Inflammatory macrophage treated with lipopolysaccharide for 4 hours (primary cell): ENCODE data around the gene FAM184B.

Experiments
- DNase-seq: peaks from one replicate; pipeline ENCODE4 v3.0.0-alpha.2; 2020

The FAM184B gene

DNA sequence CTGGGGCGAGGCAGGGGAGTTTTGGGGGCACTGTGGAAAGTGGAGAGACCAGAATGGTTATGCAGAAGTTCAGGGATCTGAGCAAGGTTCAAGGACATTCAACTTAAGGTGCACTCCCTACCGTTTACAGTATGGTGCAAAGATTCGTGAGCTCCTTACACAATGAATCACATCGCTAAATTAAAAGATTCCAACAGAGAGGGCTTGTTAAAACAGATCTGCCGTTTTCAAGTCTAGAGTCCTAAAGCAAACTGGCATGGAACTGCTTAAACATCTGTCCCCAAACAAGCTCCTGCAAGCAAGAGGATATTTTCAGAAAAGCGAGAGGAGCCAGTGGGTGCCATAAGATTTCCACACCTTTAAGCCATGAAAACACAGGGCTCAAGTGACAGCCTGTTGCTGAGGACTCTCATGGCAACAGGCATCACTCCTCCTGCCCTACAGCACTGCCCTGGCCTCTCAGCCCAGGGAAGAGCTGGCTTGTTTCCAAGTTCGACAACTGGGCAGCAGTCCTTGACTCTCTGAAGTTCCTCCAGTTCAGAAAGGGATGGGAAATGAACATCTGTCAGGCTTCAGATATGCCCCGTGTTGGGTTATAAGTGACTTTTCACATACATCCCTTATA lies 10.0 kb downstream of the FAM184B start:
- DNase-seq, result no peak

DNA sequence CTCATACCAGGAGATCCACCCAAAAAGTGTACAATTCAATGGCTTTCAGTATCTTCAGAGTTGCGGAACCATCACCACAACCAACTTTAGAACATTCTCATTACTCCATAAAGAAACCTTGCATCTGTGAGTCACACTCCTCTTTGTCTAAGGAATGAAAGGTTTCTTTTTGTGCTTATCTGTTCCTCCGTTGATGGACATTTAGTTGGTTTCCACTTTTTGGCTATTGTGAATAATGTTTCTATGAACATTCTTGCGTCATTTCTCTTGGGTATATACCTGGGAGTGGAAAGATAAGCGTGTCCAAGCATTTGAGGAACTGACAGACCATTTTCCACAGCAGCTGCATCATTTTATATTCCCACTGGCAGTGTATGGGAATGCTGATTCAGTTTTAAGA lies 10.6 kb downstream of the FAM184B start:
- no peak for DNase-seq

DNA sequence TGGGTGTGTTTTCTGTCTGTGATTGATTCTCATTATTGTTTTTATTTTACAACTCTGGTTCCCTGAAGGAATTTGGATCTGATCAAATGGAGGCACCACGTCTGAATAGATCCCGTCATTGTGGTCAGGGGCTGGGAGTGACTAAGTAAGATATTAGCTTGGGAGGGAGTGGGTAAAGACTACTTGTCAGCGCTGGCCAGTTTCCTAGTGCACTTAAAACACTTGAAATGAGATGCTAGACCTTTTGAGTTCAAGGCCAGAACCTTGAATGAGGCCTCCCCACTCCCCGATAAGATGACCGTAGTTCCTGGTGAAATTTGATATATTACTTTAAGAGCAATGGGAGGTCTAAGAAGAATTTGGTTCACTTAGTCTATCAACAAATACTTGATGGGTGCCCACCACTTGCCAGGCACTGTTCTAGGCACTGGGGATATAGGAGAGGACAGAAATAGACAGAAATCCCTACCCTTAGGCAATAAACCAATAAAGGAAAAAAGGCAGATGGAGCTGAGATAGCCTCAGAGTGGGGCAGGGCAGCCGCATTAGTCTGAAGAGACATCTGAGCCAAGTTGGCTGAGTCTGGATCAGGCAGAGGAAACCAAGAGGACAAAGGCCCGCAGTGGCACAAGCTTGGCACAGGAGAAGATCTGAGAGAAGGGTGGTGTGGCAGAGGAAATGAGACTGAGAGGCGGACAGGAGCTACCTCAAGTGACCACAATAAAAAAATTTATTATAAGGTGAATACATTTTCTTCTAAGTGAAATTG lies 11.8 kb downstream of the FAM184B start:
- no peak for DNase-seq

DNA sequence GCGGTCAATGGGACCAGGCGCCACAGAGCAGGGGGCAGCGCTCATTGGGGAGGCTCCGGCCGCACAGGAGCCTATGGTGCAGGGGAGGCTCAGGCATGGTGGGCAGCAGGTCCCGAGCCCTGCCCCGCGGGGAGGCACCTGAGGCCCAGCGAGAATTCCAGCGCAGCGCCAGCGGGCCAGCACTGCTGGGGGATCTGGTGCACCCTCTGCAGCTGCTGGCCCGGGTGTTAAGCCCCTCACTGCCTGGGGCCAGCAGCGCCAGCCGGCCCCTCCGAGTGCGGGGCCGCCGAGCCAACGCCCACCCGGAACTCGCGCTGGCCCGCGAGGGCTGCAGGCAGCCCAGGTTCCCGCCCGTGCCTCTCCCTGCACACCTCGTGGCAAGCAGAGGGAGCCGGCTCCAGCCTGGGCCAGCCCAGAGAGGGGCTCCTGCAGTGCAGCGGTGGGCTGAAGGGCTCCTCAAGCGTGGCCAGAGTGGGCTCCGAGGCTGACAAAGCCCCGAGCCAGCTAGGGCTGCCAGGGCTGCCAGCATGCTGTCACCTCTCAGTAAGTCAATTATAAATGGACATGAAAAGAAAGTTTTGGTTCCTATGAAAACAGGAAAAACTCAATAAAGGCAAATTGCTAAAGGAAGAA lies 14.5 kb downstream of the FAM184B start:
- DNase-seq, result no peak

DNA sequence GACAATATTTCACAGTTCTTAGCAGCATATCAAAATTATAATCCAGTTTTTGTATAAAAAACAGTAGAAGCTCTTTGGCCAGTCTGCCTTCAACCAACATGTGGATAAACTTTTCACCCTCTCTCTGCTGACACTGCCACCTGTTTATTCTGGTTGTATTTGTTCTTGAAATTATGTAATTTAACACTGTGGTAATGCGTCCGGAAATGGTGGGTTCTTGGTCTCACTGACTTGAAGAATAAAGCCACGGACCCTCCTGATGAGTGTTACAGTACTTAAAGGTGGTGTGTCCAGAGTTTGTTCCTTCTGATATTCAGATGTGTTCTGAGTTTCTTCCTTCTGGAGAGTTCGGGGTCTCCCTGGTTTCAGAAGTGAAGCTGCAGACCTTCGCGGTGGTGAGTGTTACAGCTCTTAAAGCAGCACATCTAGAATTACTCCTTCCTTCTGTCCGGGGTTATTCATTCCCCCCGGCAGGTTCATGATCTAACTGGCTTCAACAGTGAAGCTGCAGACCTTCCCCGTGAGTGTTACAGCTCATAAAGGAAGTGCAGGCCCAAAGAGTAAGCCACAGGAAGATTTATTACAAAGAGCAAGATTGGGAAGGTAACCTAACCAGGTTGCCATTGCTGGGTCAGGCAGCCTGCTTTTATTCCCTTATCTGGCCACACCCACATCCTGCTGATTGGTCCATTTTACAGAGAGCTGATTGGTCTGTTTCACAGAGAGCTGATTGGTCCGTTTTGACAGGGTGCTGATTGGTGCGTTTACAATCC lies 15.7 kb downstream of the FAM184B start:
- no peak for DNase-seq

DNA sequence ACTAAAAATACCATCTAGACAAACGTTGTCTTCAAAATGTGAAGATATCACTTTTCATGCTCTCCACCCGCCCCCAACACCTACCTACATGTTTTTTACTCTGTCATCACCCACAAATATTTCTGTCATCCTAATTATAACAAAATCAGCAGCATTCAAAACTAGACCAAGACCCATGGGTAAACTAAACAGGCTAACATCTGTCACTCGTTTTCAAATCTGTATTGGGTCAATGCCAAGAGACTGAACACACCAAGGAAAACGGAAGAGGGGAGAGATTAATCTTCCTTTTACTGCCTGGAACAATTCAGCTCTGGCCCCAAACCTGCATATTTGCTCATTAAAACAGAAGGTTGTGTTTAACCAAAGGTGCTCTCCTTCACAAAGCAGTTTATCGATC lies 17.5 kb downstream of the FAM184B start:
- DNase-seq, result no peak

DNA sequence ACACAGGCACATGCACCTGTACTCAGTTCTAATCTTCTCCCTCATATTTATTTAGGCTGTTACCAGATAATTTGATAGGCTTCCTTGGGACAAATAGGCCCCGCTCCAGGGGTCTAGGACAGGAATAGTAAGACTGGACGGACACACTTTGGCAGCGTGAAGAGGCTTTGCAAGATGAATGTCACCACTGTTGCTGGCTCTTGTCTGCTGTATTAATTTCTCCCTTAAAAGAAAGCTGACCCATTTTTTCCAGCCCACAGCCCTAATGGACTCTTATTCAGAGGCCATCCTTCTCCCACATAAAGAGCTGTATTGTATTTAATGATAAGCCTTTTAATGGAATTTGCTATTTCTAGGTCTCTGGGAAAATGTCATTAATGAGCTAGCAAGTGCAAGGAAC lies 18.0 kb downstream of the FAM184B start:
- no peak for DNase-seq

DNA sequence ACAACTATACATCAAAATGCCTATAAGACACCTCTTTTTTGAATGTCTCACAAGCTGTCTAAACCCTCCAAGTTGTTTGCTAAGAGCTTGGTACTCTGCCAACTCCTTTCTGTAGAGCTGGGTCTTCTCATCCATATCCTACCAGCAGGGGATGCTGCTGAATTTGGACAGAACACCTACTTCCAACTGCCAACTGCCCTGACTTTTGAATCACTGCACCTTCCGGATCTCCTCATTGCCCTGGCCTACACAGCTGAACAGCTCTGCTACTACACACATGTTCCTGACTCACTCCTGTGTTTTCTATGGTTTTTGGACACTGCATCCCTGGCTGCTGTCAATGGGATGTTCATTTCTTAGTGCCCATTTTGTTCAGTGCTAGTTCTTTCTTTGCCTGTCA lies 18.7 kb downstream of the FAM184B start:
- no peak for DNase-seq

DNA sequence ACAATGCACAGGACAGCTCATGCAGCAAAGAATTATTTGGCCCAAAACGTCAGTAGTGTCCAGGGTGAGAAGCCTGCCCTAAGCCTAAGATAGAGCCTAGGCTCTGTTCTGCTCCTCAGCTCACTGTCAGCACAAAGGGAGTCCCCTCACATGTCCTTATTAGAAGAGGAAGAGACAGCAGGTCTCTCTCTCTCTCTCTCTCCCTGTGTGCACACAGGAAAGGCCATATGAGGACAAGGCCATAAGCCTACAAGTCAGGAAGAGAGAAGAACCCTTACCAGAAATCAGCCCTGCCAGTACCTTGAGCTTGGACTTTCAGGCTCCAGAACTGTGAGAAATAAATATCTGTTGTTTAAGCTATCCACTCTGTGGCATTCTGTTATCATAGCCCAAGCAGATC lies 20.4 kb downstream of the FAM184B start:
- DNase-seq, result no peak

DNA sequence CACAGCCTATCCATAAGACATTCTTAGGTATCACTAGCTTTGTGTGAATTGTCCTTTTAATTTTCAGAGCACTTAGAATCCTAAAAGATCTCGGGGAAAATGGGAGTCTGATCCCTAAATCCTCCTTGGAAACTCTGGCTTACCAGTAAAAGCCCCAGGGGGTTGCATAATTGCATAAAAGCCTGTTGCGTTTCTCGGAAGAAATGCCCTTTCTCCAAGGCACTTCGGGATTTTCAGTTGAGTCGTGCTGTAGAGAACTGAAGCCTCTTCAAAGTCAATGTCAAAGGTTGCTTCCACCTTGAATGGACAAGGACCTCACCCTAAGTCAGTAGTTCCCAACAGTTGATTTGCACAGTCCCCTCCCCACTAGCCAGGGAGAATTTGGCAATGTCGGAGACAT lies 20.8 kb downstream of the FAM184B start:
- no peak for DNase-seq

DNA sequence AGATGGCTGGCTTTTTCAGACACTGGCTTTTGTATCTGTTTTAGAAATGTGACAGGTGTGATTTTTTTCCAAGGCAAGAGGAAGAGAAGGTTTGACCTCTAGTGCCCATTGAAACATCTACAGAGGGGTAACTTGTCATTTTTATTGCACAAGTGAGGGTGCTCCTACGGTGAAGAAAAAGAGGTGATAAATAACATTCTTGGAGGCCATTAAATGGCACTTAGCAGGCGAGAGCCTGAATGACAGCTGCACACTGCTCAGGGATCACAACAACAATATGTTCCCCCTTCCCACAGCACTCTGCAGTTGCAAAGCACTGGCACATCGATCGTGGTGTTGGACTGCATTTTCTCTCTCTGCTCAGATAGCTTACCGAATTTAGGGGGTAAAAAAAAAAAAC lies 22.9 kb downstream of the FAM184B start:
- DNase-seq, result no peak

DNA sequence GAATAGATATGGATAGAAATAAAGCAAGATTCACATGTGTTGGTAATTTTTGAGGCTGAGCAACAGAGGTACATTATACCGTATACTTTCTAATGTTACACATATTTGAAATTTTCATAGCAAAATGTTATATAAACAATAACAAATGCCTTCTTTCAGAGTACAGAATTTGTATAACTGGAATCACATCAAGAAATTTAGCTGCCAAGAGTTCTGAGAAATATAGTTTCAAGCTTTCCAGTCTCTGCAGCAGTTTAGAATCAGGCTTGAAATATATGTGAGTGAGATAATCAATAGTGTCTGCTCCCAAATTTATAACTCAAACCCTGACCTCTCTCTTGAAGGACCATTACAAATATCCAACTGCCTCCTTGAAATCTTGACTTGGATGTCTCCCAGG lies 23.8 kb downstream of the FAM184B start:
- no peak for DNase-seq

DNA sequence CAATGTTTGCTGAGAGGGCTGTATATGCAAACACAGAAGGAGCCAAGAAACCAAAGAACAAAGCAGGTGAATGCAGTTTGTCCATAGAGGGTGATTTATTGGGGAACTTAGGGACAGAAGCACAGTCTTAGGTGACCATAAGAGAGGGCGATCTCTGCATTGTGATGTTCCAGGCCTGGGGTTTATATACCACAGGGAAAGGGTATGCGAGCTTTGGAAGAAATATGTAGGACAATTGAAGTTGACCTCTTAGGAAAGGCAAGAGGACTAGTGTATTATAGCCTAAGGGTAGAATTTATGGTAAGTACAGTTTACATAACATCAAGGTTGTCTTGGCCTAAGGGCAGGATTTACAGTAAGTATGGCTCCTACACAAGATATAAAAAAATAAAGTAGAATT lies 27.8 kb downstream of the FAM184B start:
- DNase-seq, result no peak

DNA sequence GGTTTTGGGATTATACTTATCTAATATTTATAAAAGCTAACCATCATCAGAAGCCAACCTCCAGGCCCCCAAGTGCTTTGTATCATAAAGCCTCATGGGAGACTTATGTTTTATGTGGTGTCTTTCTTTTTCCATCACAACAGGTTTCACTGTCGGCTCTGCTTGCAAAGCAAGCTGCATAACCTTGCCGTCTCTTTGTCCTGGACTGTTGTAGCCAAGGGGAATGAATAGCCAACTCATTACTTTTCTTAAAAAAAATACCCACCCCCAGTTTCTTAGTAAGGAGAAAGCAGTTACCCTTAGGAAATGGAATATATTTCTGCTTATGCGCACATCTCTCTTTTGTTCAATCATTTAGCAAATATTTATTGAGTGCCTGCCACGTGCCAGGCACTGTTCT lies 40.7 kb downstream of the FAM184B start:
- no peak for DNase-seq

DNA sequence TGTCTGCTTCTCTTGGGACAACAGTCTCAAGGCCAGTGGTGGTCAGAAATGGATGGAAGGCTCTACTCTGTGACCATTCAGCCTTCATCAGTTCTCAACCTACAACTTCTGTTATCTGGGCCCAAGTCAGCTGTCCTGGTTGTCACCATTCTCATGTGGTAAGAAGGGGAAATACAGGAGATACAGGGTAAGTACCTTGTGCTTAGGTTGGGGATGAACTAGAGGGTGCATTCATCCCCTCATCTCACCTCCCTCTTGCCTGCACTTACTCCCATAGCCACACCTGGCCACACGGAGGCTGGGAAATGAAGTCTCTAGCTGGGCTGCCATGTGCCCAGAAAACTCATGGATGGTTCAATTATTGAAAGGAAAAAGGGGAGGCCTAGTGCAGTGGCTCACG lies 44.9 kb downstream of the FAM184B start:
- no peak for DNase-seq

DNA sequence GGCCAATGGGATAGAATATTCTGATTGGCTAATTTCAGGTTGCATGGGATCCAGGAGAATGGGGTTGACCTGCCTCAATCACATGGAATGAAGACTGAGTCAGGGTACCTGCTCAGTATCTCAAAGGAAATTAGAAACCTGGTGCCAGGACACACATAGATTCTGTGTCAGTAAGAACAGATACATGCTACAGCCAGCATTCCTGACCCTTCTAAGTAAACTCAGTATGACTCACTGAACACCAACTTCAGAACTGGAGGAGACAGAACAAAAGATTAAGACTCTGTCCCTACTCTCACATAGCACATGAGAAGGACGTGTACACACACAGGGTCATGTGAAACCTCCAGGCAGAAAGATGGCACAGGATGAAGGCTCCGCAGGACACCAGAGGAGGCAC lies 54.5 kb downstream of the FAM184B start:
- DNase-seq, result no peak

DNA sequence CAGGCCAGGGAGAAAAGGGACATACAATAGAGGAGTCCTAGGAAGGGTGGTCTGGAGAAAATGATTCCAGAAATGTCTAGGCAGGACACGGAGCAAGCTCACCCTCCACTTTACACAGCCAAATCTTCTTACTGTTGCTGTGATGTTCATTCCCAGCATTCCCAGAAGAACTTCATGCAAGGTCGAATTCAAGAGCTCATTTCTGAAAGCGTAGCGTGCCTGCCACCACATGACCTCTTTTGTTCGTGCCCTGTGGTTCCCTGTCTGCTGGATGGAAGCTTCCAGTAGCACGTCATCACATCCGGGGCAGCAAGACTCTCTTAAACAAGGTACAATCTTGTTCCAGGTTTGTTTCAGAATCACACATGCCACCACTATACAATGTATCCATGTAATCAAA lies 57.8 kb downstream of the FAM184B start:
- DNase-seq, result no peak

DNA sequence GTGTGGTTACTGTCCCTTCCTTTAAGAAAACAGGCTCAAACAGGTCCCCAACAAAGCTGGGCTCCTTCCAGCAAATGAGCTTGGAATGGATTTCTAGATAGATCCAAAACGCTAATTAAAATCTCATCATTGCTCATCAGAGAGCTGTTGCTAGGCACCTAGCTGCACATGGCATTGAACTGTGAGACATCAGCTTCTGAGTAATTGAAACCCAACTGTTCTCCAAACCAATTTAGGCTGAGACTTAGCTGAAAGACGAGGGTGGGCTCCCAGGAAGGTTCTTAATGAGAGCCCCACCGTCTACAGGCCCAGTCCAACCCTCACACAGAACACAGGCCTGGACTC lies 59.1 kb downstream of the FAM184B start:
- DNase-seq, result no peak

DNA sequence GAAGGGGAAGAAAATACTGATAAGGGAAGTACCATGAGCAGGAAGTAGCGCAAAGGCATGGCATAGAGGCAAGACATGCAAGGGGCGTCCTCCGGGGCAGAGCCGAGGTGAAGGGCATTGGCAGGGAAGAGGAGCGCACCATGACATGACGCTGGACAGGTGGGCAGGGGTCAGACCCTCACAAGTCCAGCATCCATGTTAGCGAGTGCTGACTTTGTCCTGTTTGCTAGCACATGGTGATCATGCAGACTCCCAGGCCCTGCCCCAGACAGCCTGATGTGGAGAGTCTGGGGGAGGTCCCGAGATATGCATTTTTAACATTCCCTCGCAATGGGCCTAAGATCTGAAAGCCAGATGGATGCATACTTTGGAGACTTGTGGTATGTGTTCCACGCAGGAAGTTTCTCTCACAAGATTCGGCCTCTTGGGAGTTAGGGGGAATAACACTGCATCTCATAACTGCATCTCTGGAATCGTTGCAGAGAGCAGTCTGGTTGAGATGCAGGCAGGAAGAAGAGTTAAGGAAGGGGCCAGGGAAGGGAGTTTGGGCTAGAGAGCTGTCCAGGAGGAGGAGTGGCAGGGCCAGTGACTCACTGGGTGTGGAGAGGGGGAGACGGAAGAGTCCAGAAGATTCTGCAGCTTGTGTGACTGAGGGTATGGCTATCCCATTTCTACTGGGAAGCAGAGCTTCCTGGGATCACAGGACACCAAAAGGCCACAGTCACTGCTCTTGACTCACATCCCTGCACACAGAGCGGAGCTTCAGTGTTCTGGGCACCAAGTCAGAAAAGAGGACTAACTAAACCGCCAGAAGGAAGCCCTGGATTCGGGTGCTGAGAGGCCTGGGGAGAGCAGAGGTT lies 59.7 kb downstream of the FAM184B start:
- DNase-seq, result no peak

DNA sequence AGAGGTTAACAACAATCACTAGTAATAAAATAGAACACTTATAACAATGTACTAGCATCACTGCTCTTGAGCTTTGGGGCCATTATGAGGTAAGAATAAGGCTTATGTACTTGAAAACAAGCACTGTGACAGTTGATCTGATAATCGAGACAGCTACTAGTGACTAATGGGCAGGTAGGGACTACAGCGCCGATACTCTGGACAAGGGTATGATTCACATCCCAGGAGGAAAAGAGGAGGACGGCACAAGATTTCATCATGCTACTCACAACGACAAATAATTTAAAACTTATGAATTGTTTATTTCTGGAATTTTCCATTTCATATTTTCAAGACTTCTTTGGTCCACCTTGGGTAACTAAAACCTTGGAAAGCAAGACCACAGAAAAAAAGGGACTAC lies 62.3 kb downstream of the FAM184B start:
- no peak for DNase-seq

DNA sequence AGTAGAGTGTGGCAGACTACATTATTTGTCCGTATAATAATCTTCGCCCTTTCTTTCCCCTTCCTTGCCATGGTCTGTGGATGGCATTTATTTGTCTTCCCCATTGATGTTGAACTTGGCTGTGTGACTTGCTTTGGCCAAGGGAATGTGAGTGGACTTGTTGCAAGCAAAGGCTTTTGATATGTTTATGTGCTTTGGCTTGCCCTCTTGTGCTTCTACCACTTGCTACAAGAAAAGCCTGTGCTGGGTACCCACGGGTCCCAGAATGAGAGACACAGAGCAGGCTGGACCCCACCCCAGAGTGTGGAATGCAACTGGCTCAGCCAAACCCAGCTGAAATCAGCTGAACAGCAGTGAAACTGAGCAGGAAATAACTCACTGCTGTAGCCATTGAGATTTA lies 63.0 kb downstream of the FAM184B start:
- no peak for DNase-seq

DNA sequence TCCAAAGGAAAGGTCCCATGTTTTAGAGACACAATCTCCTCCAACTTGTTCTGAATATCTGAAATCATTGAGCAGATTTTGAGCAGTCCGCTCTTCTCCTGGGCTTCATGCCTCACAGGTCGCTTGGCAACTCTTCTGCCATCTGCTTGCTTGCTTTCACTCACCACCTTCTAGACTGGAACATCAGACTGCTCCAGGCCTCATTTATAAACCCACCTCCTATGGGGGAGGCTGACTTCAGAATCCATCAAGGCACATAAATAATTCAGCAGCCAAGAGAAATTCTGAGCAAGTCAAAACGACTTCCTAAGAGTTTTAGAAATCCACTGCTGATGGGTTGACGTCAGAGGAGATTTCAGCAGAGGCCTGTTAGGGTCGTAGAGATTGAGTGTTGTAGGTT lies 64.1 kb downstream of the FAM184B start:
- no peak for DNase-seq

DNA sequence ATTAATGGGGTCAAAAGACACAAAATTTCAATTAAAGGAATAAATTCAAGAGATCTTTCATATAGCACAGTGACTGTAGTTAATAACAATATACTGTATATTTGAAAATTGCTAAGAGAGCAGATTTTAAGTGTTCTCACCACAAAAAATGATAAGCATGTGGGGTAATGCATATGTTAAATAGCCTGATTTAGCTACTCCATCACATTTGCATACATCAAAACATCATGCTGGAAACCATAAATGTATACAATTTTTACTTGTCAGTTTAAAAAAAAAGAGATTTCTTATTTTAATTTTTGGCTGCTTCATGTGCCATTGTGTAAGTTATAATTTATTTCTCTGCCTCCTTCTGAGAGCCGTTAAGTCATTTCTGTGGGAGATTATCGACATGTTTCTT lies 65.9 kb downstream of the FAM184B start:
- no peak for DNase-seq
